ENCODE data around the gene ITGAX. TPM values are rescaled to one million over a fixed set of nuclear protein-coding genes. Genes with fewer than 3 reads are reported as not detected.
"Not testable (repeated sequence)": the region's sequence is repeated elsewhere in the genome, so short reads cannot be mapped to it uniquely, and the experiment has no call there.

The ITGAX gene
- total RNA-seq, 2 experiments from 2014 or later: 22.7 to 25.0 TPM

GRCh38 chr16:31331141-31331764, 23.7 kb upstream of the ITGAX start:
- Mint-ChIP-seq H3K36me3 (ENCODE audit: low read depth) (peaks cover 2% of the 10 kb centered on the region), H3K27me3 (ENCODE audit: low read depth) (peaks cover 11% of the 10 kb centered on the region), H3K9me3 (ENCODE audit: insufficient read depth) (no peaks in the 10 kb centered on the region), H3K4me3 (peak overlapping the region; percentile 78), H3K4me1 (ENCODE audit: low read depth) (peaks cover 35% of the 10 kb centered on the region), H3K27ac (peak overlapping the region; percentile 76)
- ChIA-PET CTCF (interaction anchor here (2.0 kb wide), 1 partner anchor 130 kb away, joined by 5 read pairs; no protein-coding TSS in a partner anchor), POLR2A (interaction anchor here (0.6 kb wide), 1 partner anchor 104 kb away, joined by 3 read pairs; no protein-coding TSS in a partner anchor)
- DNase-seq (peak; percentile 69), ATAC-seq (peak; percentile 80)

GRCh38 chr16:31331807-31332301, 23.1 kb upstream of the ITGAX start:
- Mint-ChIP-seq H3K4me3 (peak overlapping the region; percentile 78), H3K9me3 (ENCODE audit: insufficient read depth) (no peaks in the 10 kb centered on the region), H3K27ac (peak overlapping the region; percentile 76), H3K27me3 (ENCODE audit: low read depth) (peaks cover 11% of the 10 kb centered on the region), H3K36me3 (ENCODE audit: low read depth) (peaks cover 2% of the 10 kb centered on the region), H3K4me1 (ENCODE audit: low read depth) (peaks cover 35% of the 10 kb centered on the region)
- no peak for ATAC-seq
- ChIA-PET POLR2A (interaction anchor here (1.3 kb wide), 1 partner anchor 155 kb away, joined by 8 read pairs; no protein-coding TSS in a partner anchor), CTCF (interaction anchor here (2.0 kb wide), 1 partner anchor 131 kb away, joined by 5 read pairs; no protein-coding TSS in a partner anchor)
- no peak for DNase-seq

GRCh38 chr16:31332544-31332943, 22.4 kb upstream of the ITGAX start:
- H3K9me3 Mint-ChIP-seq (ENCODE audit: insufficient read depth): no peaks in the 10 kb centered on the region
- no peak overlapping the region for H3K27ac Mint-ChIP-seq
- ChIA-PET CTCF (interaction anchor here (1.1 to 2.0 kb wide), 3 partner anchors 98 to 190 kb away, joined by 4 to 5 read pairs (median 4); no protein-coding TSS in a partner anchor), POLR2A (interaction anchor here (1.3 kb wide), 1 partner anchor 156 kb away, joined by 8 read pairs; no protein-coding TSS in a partner anchor)
- peak overlapping the region; percentile 78 for H3K4me3 Mint-ChIP-seq
- DNase-seq: no peak
- peaks cover 2% of the 10 kb centered on the region for H3K36me3 Mint-ChIP-seq (ENCODE audit: low read depth)
- peaks cover 10% of the 10 kb centered on the region for H3K27me3 Mint-ChIP-seq (ENCODE audit: low read depth)
- peaks cover 34% of the 10 kb centered on the region for H3K4me1 Mint-ChIP-seq (ENCODE audit: low read depth)
- ATAC-seq: no peak

GRCh38 chr16:31333686-31334649, 21.0 kb upstream of the ITGAX start:
- Mint-ChIP-seq H3K27ac (no peak overlapping the region), H3K36me3 (ENCODE audit: low read depth) (peaks cover 10% of the 10 kb centered on the region), H3K27me3 (ENCODE audit: low read depth) (peaks cover 11% of the 10 kb centered on the region), H3K4me1 (ENCODE audit: low read depth) (peaks cover 38% of the 10 kb centered on the region), H3K4me3 (no peak overlapping the region), H3K9me3 (ENCODE audit: insufficient read depth) (peaks cover 3% of the 10 kb centered on the region)
- DNase-seq (peak; percentile 67), ATAC-seq (peak; percentile 76)
- ChIA-PET POLR2A (interaction anchor here (0.5 to 1.0 kb wide), 2 partner anchors 149 to 151 kb away, joined by 3 to 4 read pairs; no protein-coding TSS in a partner anchor), CTCF (interaction anchor here (0.7 to 1.2 kb wide), 5 partner anchors 97 to 489 kb away, joined by 3 to 6 read pairs (median 4); no protein-coding TSS in a partner anchor)

- Mint-ChIP-seq H3K9me3 (ENCODE audit: insufficient read depth) (peaks cover 5% of the 10 kb centered on the region), H3K36me3 (ENCODE audit: low read depth) (peaks cover 12% of the 10 kb centered on the region), H3K4me3 (no peak overlapping the region), H3K27ac (no peak overlapping the region), H3K27me3 (ENCODE audit: low read depth) (peaks cover 15% of the 10 kb centered on the region), H3K4me1 (ENCODE audit: low read depth) (peaks cover 42% of the 10 kb centered on the region)
- CTCF ChIA-PET: no interaction called here
- no peak for DNase-seq
- ATAC-seq: no peak
- POLR2A ChIA-PET: no interaction called here
Observed at GRCh38 chr16:31334934-31335333, 20.0 kb upstream of the ITGAX start.

- POLR2A ChIA-PET: no interaction called here
- peaks cover 5% of the 10 kb centered on the region for H3K9me3 Mint-ChIP-seq (ENCODE audit: insufficient read depth)
- H3K4me3 Mint-ChIP-seq: no peak overlapping the region
- H3K4me1 Mint-ChIP-seq (ENCODE audit: low read depth): peaks cover 40% of the 10 kb centered on the region
- CTCF ChIA-PET: no interaction called here
- no peak for ATAC-seq
- DNase-seq: no peak
- H3K27ac Mint-ChIP-seq: no peak overlapping the region
- H3K36me3 Mint-ChIP-seq (ENCODE audit: low read depth): peaks cover 12% of the 10 kb centered on the region
- peaks cover 16% of the 10 kb centered on the region for H3K27me3 Mint-ChIP-seq (ENCODE audit: low read depth)
Observed at GRCh38 chr16:31335431-31335830, 19.5 kb upstream of the ITGAX start.

GRCh38 chr16:31338166-31338685, 16.8 kb upstream of the ITGAX start:
- H3K27ac Mint-ChIP-seq; H3K9me3 Mint-ChIP-seq (ENCODE audit: insufficient read depth); ATAC-seq; H3K4me3 Mint-ChIP-seq; POLR2A ChIA-PET: not testable (repeated sequence)
- peak; percentile 20 for DNase-seq
- Mint-ChIP-seq H3K36me3 (ENCODE audit: low read depth) (peaks cover 13% of the 10 kb centered on the region), H3K27me3 (ENCODE audit: low read depth) (peaks cover 13% of the 10 kb centered on the region), H3K4me1 (ENCODE audit: low read depth) (peaks cover 27% of the 10 kb centered on the region)
- CTCF ChIA-PET: interaction anchor here (0.8 kb wide), 1 partner anchor 137 kb away, joined by 3 read pairs; no protein-coding TSS in a partner anchor

GRCh38 chr16:31344712-31345111, 10.3 kb upstream of the ITGAX start:
- Mint-ChIP-seq H3K27me3 (ENCODE audit: low read depth) (peaks cover 10% of the 10 kb centered on the region), H3K4me3 (peak overlapping the region; percentile 35), H3K36me3 (ENCODE audit: low read depth) (peaks cover 4% of the 10 kb centered on the region), H3K27ac (peak overlapping the region; percentile 55), H3K9me3 (ENCODE audit: insufficient read depth) (no peaks in the 10 kb centered on the region), H3K4me1 (ENCODE audit: low read depth) (peaks cover 42% of the 10 kb centered on the region)
- ATAC-seq (no peak), DNase-seq (peak; percentile 47)
- POLR2A ChIA-PET: no interaction called here
- CTCF ChIA-PET: interaction anchor here (1.1 to 1.4 kb wide), 2 partner anchors 38 to 41 kb away, joined by 3 to 5 read pairs; no protein-coding TSS in a partner anchor

GRCh38 chr16:31347445-31347844, 7.5 kb upstream of the ITGAX start:
- CTCF ChIA-PET: no interaction called here
- POLR2A ChIA-PET: no interaction called here

GRCh38 chr16:31348579-31348978, 6.4 kb upstream of the ITGAX start:
- no peak for ATAC-seq
- peaks cover 74% of the 10 kb centered on the region for H3K4me1 Mint-ChIP-seq (ENCODE audit: low read depth)
- no peak for DNase-seq
- no peaks in the 10 kb centered on the region for H3K9me3 Mint-ChIP-seq (ENCODE audit: insufficient read depth)
- no peaks in the 10 kb centered on the region for H3K36me3 Mint-ChIP-seq (ENCODE audit: low read depth)
- POLR2A ChIA-PET: no interaction called here
- H3K27me3 Mint-ChIP-seq (ENCODE audit: low read depth): no peaks in the 10 kb centered on the region
- CTCF ChIA-PET: no interaction called here
- no peak overlapping the region for H3K27ac Mint-ChIP-seq
- H3K4me3 Mint-ChIP-seq: no peak overlapping the region

More at GRCh38 chr16:31347445-31347844, 7.5 kb upstream of the ITGAX start:
- DNase-seq: no peak
- Mint-ChIP-seq H3K36me3 (ENCODE audit: low read depth) (peaks cover 4% of the 10 kb centered on the region), H3K27me3 (ENCODE audit: low read depth) (peaks cover 7% of the 10 kb centered on the region), H3K27ac (peak overlapping the region; percentile 41), H3K4me1 (ENCODE audit: low read depth) (peaks cover 63% of the 10 kb centered on the region), H3K9me3 (ENCODE audit: insufficient read depth) (no peaks in the 10 kb centered on the region), H3K4me3 (no peak overlapping the region)
- no peak for ATAC-seq

GRCh38 chr16:31350275-31351005, 4.5 kb upstream of the ITGAX start:
- peak overlapping the region; percentile 71 for H3K27ac Mint-ChIP-seq

More at GRCh38 chr16:31350275-31351005, 4.5 kb upstream of the ITGAX start:
- Mint-ChIP-seq H3K4me1 (ENCODE audit: low read depth) (peaks cover 82% of the 10 kb centered on the region), H3K9me3 (ENCODE audit: insufficient read depth) (no peaks in the 10 kb centered on the region), H3K27me3 (ENCODE audit: low read depth) (no peaks in the 10 kb centered on the region), H3K4me3 (no peak overlapping the region), H3K36me3 (ENCODE audit: low read depth) (no peaks in the 10 kb centered on the region)
- ChIA-PET POLR2A (no interaction called here), CTCF (interaction anchor here (1.2 kb wide), 1 partner anchor 110 kb away, joined by 3 read pairs; no protein-coding TSS in a partner anchor)
- ATAC-seq (no peak), DNase-seq (peak; percentile 53)

All from activated CD8-positive, alpha-beta T cell treated with anti-CD3 and anti-CD28 coated beads, Interleukin-2, amount 10 ng/mL, durations not matched to agents 7 days and 5 days (primary cell).